Neural progenitor cell (in vitro differentiated cells): ENCODE results near the gene IL3RA.

ENCODE experiments used
- CTCF ChIP-seq: fragments of 200-600 bp; sonication (generic); IDR thresholded peaks from 2 replicates; pipeline ENCODE4 v1.5.1; 2017; ENCODE audit warnings: antibody characterized with exemption, mild to moderate bottlenecking
- EZH2 ChIP-seq: fragments of 200-600 bp; sonication (generic); IDR thresholded peaks from 2 replicates; pipeline ENCODE4 v1.6.1; 2017; ENCODE audit warnings: antibody characterized with exemption, mild to moderate bottlenecking, moderate library complexity

- TF ChIP-seq CTCF = no peak
- no peak for TF ChIP-seq EZH2
Observed at GRCh38 chrX:1421433-1422134, 85.0 kb downstream of the IL3RA start.
